Measurements from ENCODE around the gene CUBN. TPM values are rescaled to one million over a fixed set of nuclear protein-coding genes. Genes with fewer than 3 reads are reported as not detected.

Gene CUBN
- total and polyA plus RNA-seq, 8 donors: 1.5 to 6.8 (median 3.8) TPM

GRCh38 chr10:17010363-17011145, 119.1 kb downstream of the CUBN start:
- DNase-seq: no peak
- Histone ChIP-seq H3K27ac (peak overlapping the region; percentile 52 to 80), H3K4me1 (peaks cover 30 to 60% of the 10 kb centered on the region in 2 donors), H3K4me3 (no peak overlapping the region), H3K36me3 (no peaks in the 10 kb centered on the region), H3K9me3 (no peaks in the 10 kb centered on the region), H3K27me3 (no peaks in the 10 kb centered on the region)
- TF ChIP-seq CTCF (IDR thresholded peaks at IDR 0.05): no peak
- peak; percentile 64 for ATAC-seq
- intact Hi-C loops (cut with DNase I): no loop called here

GRCh38 chr10:17009212-17009700, 120.4 kb downstream of the CUBN start:
- DNase-seq: peak in 2 of 4 donors; percentile 67 to 79

GRCh38 chr10:17007418-17007770, 122.2 kb downstream of the CUBN start:
- ATAC-seq (peak; percentile 34), DNase-seq (peak in 2 of 4 donors; percentile 63 to 79)
- peaks cover 35 to 56% of the 10 kb centered on the region in 2 donors for H3K4me1 ChIP-seq
- no peaks in the 10 kb centered on the region for H3K27me3 ChIP-seq
- H3K36me3 ChIP-seq: no peaks in the 10 kb centered on the region
- no peak for TF ChIP-seq CTCF (IDR thresholded peaks at IDR 0.05)
- H3K9me3 ChIP-seq: no peaks in the 10 kb centered on the region
- H3K4me3 ChIP-seq: no peak overlapping the region
- intact Hi-C loops (cut with DNase I): loop anchor here in 1 of 2 donors (10.0 kb wide), 1 partner anchor 197 kb away; the partner anchor contains the start of gene TRDMT1
- H3K27ac ChIP-seq: peak overlapping the region; percentile 75 to 80

More at GRCh38 chr10:17009212-17009700, 120.4 kb downstream of the CUBN start:
- H3K9me3 ChIP-seq: no peaks in the 10 kb centered on the region
- no peaks in the 10 kb centered on the region for H3K36me3 ChIP-seq
- intact Hi-C loops (cut with DNase I): loop anchor here in 1 of 2 donors (10.0 kb wide), 1 partner anchor 196 kb away; the partner anchor contains the start of gene TRDMT1
- no peaks in the 10 kb centered on the region for H3K27me3 ChIP-seq
- H3K4me1 ChIP-seq: peaks cover 30 to 60% of the 10 kb centered on the region in 2 donors
- H3K4me3 ChIP-seq: no peak overlapping the region
- no peak for ATAC-seq
- peak overlapping the region; percentile 52 to 80 for H3K27ac ChIP-seq
- no peak for TF ChIP-seq CTCF (IDR thresholded peaks at IDR 0.05)

GRCh38 chr10:17006631-17007417, 122.8 kb downstream of the CUBN start:
- intact Hi-C loops (cut with DNase I): loop anchor here in 1 of 2 donors (10.0 kb wide), 1 partner anchor 198 kb away; the partner anchor contains the start of gene TRDMT1
- H3K27me3 ChIP-seq: no peaks in the 10 kb centered on the region
- H3K36me3 ChIP-seq: no peaks in the 10 kb centered on the region
- peak; percentile 54 for ATAC-seq
- H3K9me3 ChIP-seq: no peaks in the 10 kb centered on the region
- peak overlapping the region; percentile 75 to 80 for H3K27ac ChIP-seq
- no peak for TF ChIP-seq CTCF (IDR thresholded peaks at IDR 0.05)
- peaks cover 36 to 61% of the 10 kb centered on the region in 2 donors for H3K4me1 ChIP-seq
- no peak overlapping the region for H3K4me3 ChIP-seq
- DNase-seq: peak in 3 of 4 donors; percentile 59 to 87 (median 77)
